ENCODE results near the gene ABCG8. TPM values are rescaled to one million over a fixed set of nuclear protein-coding genes. Genes with fewer than 3 reads are reported as not detected.

Gene ABCG8
- total RNA-seq, 1 donor = not detected

- DNase-seq (ENCODE audit: low read depth) = no peak
- TF ChIP-seq, protein P1, sequence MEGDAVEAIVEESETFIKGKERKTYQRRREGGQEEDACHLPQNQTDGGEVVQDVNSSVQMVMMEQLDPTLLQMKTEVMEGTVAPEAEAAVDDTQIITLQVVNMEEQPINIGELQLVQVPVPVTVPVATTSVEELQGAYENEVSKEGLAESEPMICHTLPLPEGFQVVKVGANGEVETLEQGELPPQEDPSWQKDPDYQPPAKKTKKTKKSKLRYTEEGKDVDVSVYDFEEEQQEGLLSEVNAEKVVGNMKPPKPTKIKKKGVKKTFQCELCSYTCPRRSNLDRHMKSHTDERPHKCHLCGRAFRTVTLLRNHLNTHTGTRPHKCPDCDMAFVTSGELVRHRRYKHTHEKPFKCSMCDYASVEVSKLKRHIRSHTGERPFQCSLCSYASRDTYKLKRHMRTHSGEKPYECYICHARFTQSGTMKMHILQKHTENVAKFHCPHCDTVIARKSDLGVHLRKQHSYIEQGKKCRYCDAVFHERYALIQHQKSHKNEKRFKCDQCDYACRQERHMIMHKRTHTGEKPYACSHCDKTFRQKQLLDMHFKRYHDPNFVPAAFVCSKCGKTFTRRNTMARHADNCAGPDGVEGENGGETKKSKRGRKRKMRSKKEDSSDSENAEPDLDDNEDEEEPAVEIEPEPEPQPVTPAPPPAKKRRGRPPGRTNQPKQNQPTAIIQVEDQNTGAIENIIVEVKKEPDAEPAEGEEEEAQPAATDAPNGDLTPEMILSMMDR (IDR thresholded peaks at IDR 0.05; ENCODE audit: insufficient read depth, low read length) = no peak
- no peak overlapping the region for H3K4me3 ChIP-seq (ENCODE audit: low read depth, low read length)
Measured at GRCh38 chr2:43845181-43845580, 6.4 kb downstream of the ABCG8 start.

DNA sequence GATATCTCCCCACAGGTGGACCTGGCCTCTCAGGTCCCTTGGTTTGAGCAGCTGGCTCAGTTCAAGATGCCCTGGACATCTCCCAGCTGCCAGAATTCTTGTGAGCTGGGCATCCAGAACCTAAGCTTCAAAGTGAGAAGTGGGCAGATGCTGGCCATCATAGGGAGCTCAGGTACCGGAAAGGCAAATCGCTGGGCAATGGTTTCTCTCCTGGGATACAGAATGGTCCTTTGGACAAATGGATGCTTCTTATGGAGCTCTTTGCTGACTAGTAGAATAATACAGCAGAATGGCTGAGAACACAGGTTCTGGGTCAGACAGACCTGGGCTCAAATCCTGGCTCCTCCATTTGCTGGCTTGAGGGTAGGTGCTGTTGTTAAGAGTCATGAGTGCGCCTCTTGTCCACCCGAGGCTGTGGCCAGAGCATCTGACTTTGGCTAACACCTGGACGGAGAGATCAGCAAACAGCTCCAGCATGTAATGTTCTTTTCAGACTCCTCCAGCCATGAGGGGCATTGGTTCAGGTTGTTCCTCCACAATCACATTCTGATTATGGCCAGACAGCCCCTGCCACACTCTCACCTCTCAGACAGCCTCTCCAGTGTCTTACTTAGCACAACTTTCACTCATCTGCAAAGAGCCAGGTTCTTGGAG is 7.5 kb downstream of the ABCG8 start:
- no peak for DNase-seq (ENCODE audit: low read depth)
- TF ChIP-seq, protein P1 (IDR thresholded peaks at IDR 0.05; ENCODE audit: insufficient read depth, low read length) = no peak
- H3K4me3 ChIP-seq (ENCODE audit: low read depth, low read length) = no peak overlapping the region

DNA sequence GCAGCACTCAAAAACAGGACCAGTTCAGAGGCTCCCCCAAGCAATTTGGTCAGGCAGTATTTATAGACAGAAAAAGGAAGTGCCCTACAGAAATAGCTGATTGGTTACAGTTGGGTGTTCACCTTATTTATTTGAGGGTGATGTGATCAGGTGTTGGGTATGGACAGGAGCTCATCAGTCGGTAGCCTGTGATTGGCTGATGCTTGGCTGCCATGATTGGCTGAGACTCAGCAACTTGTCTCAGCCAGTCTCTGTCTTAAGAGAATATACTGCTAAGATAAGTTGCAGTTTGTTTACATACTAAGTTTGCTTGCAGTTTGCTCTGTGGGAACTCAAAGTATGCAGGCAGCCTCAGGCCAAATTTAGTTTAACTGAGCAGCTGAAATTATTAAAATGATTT is 9.4 kb downstream of the ABCG8 start:
- no peak overlapping the region for H3K4me3 ChIP-seq (ENCODE audit: low read depth, low read length)
- DNase-seq (ENCODE audit: low read depth) = no peak
- TF ChIP-seq, protein P1 (IDR thresholded peaks at IDR 0.05; ENCODE audit: insufficient read depth, low read length) = no peak

DNA sequence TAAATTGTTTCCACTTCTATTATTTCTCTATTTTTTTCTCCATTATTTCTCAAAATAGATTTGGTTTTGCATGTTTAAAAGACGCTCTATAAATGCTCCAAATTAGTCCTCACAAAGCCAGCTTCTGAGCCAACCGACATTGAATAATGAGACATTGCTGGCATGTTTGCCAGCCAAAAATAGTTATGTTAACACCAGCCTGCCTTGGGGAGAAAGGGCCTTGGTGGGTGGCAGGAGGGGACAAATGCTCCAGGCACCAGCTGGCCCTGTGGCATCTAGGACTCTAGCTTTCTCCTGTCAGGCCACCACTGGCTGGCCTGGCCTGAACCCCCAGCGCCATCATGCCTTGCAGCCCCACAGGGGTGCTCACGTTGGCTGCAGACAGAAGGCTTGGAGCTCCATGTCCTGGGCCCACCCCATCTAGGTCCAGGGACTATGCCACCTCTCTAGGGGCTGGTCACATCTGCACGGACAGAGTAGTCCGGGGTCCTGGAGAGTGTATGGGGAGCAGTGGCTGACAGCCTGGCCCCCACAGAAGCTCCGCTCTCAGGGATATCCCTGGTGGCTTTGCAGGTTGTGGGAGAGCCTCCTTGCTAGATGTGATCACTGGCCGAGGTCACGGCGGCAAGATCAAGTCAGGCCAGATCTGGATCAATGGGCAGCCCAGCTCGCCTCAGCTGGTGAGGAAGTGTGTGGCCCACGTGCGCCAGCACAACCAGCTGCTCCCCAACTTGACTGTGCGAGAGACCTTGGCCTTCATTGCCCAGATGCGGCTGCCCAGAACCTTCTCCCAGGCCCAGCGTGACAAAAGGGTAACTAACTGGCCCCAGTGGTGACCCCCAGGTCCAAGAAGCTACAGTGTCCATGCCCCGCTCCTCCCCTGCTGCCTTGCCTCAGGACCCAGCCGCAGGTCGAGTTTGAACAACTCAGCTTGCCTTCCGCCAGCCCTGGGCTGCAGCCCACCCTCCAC is 12.5 kb downstream of the ABCG8 start:
- DNase-seq (ENCODE audit: low read depth) = no peak
- H3K4me3 ChIP-seq (ENCODE audit: low read depth, low read length) = no peak overlapping the region
- TF ChIP-seq, protein P1 (IDR thresholded peaks at IDR 0.05; ENCODE audit: insufficient read depth, low read length) = no peak

GRCh38 chr2:43852196-43852730 is 13.5 kb downstream of the ABCG8 start:
- no peak overlapping the region for H3K4me3 ChIP-seq (ENCODE audit: low read depth, low read length)
- TF ChIP-seq, protein P1 (IDR thresholded peaks at IDR 0.05; ENCODE audit: insufficient read depth, low read length) = no peak
- DNase-seq (ENCODE audit: low read depth) = no peak

DNA sequence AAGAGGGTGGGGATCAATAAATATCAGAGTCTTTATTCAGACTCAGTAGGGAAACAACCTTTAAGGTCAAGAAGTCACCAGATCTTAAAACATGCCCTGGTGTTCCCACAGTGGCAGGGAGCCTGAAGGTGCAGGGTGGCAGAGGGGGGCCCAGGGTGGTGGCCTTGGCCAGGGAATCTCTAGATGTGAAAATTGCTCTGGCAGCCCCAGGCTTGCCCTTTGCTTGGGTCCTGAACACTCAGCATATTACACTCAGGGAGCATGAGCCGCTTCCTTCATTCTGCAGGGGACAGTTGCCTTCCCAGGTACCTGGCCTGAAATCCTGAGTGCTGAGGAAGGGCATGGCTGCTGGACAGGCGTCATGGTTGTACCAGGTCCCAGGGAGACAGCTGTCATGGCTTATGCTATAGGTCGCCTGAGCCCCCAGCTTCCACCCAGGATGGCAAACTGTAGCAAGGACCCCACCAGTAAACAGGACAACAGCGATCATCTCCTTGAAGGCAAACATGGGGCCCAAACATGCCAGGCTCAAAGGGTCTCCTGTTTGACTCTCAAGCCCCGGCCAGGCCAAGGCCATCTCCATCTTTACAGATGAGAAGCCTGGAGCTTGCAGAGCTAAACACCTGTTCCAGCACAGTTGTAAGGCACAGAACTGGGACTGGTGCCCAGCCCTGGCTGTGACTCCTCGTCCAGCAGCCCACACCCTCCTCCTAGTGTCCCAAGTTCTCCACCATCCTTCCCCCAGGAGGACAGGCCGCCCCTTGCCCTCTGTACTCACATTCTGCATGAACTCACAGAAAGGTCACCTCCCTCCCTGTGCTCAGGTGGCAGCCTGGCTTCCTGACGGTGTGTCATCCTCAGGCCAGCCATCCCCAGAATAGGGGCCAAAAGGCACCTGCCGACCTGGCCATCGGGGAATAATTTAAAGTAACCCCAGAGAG is 14.6 kb downstream of the ABCG8 start:
- DNase-seq (ENCODE audit: low read depth) = no peak
- H3K4me3 ChIP-seq (ENCODE audit: low read depth, low read length) = no peak overlapping the region
- TF ChIP-seq, protein P1 (IDR thresholded peaks at IDR 0.05; ENCODE audit: insufficient read depth, low read length) = no peak

Measured in fibroblast of the aortic adventitia (primary cell).